Tibial artery (tissue), 4 donors: Measurements from ENCODE around the gene LRRC10.

Experiments
- DNase-seq, 2 donors: peaks; one replicate each; pipeline ENCODE4 v3.0.0-alpha.2; 2019
- H3K27ac ChIP-seq, 2 donors: fragments of 200-600 bp; sonication (generic) in 1 of 2; 1 replicate in 1 of 2; 2 replicates in 1 of 2; pipeline ENCODE4 v1.5.1; 2018 to 2019; ENCODE audit warnings: mild to moderate bottlenecking in 1 of 2
- H3K27me3 ChIP-seq, 2 donors: fragments of 200-600 bp; sonication (generic) in 1 of 2; one replicate each; pipeline versions ENCODE4 v1.5.1 to v1.6.0; 2016 to 2019
- H3K36me3 ChIP-seq, 3 donors: fragments of 200-600 bp; sonication (generic) in 2 of 3; one replicate each; pipeline ENCODE4 v1.5.1; 2016 to 2019; ENCODE audit warnings: mild to moderate bottlenecking in 2 of 3
- H3K4me1 ChIP-seq, 4 donors: fragments of 200-600 bp; sonication (generic) in 2 of 4; 1 replicate in 3 of 4; 2 replicates in 1 of 4; pipeline ENCODE4 v1.5.1; 2016 to 2019
- H3K4me3 ChIP-seq, 2 donors: fragments of 200-600 bp; sonication (generic) in 1 of 2; 1 replicate in 1 of 2; 2 replicates in 1 of 2; pipeline ENCODE4 v1.5.1; 2018 to 2019; ENCODE audit warnings: mild to moderate bottlenecking in 2 of 2
- H3K9me3 ChIP-seq, 3 donors: fragments of 200-600 bp; sonication (generic) in 1 of 3; one replicate each; pipeline ENCODE4 v1.5.1; 2016 to 2019
- CTCF ChIP-seq, 2 experiments: fragments of 200-600 bp in 1 of 2; fragments of 450-650 bp in 1 of 2; IDR thresholded peaks; one replicate each; pipeline ENCODE4 v1.5.1; 2017 to 2019; ENCODE audit warnings: antibody characterized with exemption in 2 of 2, mild to moderate bottlenecking in 1 of 2, moderate library complexity in 1 of 2
- intact Hi-C: fragments of 100-400 bp; cut with DNase I; formaldehyde crosslinking; loops from one replicate; pipeline ENCODE4 v1.15.0; 2023; ENCODE audit warnings: low total_unique reads

LRRC10 gene

DNA sequence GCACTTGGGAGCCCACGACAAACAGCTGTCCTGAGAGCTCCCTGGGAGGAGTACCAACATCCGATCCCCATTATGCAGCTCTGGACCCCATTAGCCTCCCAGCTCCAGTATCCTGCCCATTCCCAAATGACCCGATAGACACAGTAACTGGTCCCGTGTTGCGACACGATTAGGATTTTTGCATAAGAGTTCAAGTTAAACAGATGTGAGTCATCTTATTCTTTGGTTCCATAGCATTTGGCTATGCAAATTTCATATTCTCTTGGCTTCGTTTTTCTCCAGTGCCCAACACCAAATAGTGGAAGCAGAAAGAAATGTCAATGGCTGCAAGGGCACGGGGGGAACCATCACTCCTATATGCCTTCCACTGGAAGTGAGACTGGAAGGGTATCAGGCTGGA is 43.0 kb upstream of the LRRC10 start:
- Histone ChIP-seq H3K27me3 (no peaks in the 10 kb centered on the region), H3K9me3 (no peaks in the 10 kb centered on the region), H3K4me3 (no peak overlapping the region), H3K36me3 (no peaks in the 10 kb centered on the region), H3K4me1 (peaks cover 0 to 26% (median 11%) of the 10 kb centered on the region in 4 donors), H3K27ac (no peak overlapping the region)
- TF ChIP-seq CTCF (IDR thresholded peaks at IDR 0.05) = no peak
- intact Hi-C loops = no loop called here
- DNase-seq = no peak

DNA sequence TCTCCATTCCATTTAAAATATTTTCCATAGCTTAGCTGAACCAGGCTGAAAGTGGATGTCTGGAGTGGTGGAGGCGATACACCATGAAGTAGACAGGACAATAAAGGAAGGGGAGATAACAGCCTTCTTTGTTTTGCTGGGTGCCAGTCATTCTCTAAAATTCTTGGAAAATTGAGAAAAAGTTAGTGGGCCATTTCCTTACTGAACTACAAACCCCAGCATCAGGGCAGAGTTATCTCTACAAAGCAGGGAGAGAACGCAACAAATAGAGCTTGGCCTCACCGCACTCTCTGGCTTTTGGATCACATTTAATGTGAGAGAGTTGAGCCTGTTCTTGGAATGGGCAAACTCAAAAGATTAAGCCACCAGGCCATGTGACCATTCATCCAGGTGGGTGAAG is 41.2 kb upstream of the LRRC10 start:
- Histone ChIP-seq H3K4me1 (peaks cover 0 to 19% (median 11%) of the 10 kb centered on the region in 4 donors), H3K27me3 (no peaks in the 10 kb centered on the region), H3K9me3 (no peaks in the 10 kb centered on the region), H3K4me3 (no peak overlapping the region), H3K27ac (no peak overlapping the region), H3K36me3 (no peaks in the 10 kb centered on the region)
- no peak for TF ChIP-seq CTCF (IDR thresholded peaks at IDR 0.05)
- intact Hi-C loops = no loop called here
- no peak for DNase-seq

DNA sequence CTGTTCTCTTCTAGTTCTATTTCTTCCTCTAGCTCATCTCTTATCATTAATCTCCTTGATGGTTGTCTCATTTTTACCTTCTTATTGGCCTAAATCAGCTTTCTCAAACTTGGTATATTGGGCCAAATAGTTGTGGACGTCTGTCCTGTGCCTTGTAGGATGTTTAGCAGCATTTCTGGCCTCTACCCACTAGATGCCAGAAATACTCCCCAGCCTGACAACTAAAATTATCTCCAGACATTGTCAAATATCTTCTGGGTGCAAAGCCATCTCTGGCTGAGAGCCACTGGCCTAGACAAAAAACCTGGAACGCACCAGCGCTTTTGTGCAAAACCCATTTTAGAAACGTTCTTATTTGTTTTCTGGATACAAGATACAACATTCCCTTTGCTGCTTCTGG is 38.8 kb upstream of the LRRC10 start:
- no peak for DNase-seq
- H3K27ac ChIP-seq = no peak overlapping the region

DNA sequence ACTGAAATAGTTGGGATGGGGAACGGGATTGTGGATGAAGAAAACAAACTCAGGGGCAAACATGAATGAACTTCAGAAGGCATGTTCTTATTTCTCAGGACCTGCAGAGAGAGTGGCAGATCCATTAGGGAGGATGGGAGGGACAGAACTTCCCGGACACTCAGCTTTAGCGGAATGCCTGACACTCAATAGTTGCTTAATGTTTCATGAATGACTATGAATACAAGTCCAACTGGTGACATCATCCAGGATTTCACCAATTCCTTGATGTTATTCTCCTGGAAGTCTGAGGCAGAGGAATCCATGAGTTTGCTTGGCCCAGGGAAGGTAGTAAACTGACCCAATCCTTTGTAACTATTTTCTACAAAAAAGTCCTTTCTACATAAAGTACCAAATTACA is 37.8 kb upstream of the LRRC10 start:
- no peaks in the 10 kb centered on the region for H3K9me3 ChIP-seq
- intact Hi-C loops = loop anchor here (10.0 kb wide), 1 partner anchor 294 kb away; the partner anchor contains the start of gene YEATS4
- H3K27ac ChIP-seq = no peak overlapping the region

More for the DNA sequence above, 38.8 kb upstream of the LRRC10 start:
- TF ChIP-seq CTCF (IDR thresholded peaks at IDR 0.05) = no peak
- intact Hi-C loops = loop anchor here (10.0 kb wide), 1 partner anchor 295 kb away; the partner anchor contains the start of gene YEATS4
- no peak overlapping the region for H3K4me3 ChIP-seq
- H3K4me1 ChIP-seq = no peaks in the 10 kb centered on the region
- H3K36me3 ChIP-seq = no peaks in the 10 kb centered on the region
- no peaks in the 10 kb centered on the region for H3K27me3 ChIP-seq
- no peaks in the 10 kb centered on the region for H3K9me3 ChIP-seq

DNA sequence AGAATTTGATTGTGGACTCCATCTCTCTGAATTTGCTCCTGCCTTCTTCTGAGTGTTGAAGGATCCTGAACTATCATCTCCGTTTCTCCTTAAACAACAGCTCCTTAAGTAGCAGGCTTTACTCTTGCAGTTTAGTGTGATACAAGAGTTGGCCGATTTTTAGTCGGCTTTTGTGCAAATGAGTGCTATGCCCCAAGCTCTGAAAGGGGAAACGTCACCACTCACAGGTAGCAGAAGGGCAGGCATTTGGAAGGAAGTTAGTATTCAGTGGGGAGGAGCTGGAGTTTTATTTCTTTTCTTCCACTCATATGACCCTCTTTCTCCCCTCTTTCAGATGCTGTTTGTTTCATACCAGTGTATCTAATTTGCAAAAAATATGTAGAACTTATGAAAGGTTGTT is 36.5 kb upstream of the LRRC10 start:
- DNase-seq = no peak
- Histone ChIP-seq H3K4me1 (no peaks in the 10 kb centered on the region), H3K4me3 (no peak overlapping the region), H3K36me3 (no peaks in the 10 kb centered on the region), H3K27me3 (no peaks in the 10 kb centered on the region), H3K27ac (no peak overlapping the region), H3K9me3 (no peaks in the 10 kb centered on the region)
- no peak for TF ChIP-seq CTCF (IDR thresholded peaks at IDR 0.05)
- intact Hi-C loops = loop anchor here (10.0 kb wide), 1 partner anchor 292 kb away; the partner anchor contains the start of gene YEATS4

More for the DNA sequence above, 37.8 kb upstream of the LRRC10 start:
- no peak for TF ChIP-seq CTCF (IDR thresholded peaks at IDR 0.05)
- H3K27me3 ChIP-seq = no peaks in the 10 kb centered on the region
- no peaks in the 10 kb centered on the region for H3K4me1 ChIP-seq
- no peak overlapping the region for H3K4me3 ChIP-seq
- no peak for DNase-seq
- no peaks in the 10 kb centered on the region for H3K36me3 ChIP-seq

GRCh38 chr12:69645031-69645430 is 34.3 kb upstream of the LRRC10 start:
- intact Hi-C loops = loop anchor here (10.0 kb wide), 1 partner anchor 290 kb away; the partner anchor contains the start of gene YEATS4
- Histone ChIP-seq H3K4me3 (no peak overlapping the region), H3K27ac (no peak overlapping the region), H3K27me3 (no peaks in the 10 kb centered on the region), H3K4me1 (no peaks in the 10 kb centered on the region), H3K36me3 (no peaks in the 10 kb centered on the region), H3K9me3 (no peaks in the 10 kb centered on the region)
- no peak for DNase-seq
- no peak for TF ChIP-seq CTCF (IDR thresholded peaks at IDR 0.05)
